B cell (primary cell): ENCODE results near the gene CCDC137.

ENCODE experiments used
- EZH2 ChIP-seq: IDR thresholded peaks from 2 replicates; pipeline ENCODE4 v1.6.1; 2012; ENCODE audit warnings: borderline replicate concordance, low read depth, mild to moderate bottlenecking, moderate library complexity, low read length; ENCODE audit not compliant: insufficient read depth, poor library complexity, severe bottlenecking
- TF ChIP-seq, protein P1 (sequence below): fragments of 200-600 bp; IDR thresholded peaks from one replicate; pipeline ENCODE4 v1.8.0; 2022; ENCODE audit warnings: antibody characterized with exemption, mild to moderate bottlenecking

GRCh38 chr17:81710514-81711308 is 44.2 kb downstream of the CCDC137 start:
- TF ChIP-seq, protein P1, sequence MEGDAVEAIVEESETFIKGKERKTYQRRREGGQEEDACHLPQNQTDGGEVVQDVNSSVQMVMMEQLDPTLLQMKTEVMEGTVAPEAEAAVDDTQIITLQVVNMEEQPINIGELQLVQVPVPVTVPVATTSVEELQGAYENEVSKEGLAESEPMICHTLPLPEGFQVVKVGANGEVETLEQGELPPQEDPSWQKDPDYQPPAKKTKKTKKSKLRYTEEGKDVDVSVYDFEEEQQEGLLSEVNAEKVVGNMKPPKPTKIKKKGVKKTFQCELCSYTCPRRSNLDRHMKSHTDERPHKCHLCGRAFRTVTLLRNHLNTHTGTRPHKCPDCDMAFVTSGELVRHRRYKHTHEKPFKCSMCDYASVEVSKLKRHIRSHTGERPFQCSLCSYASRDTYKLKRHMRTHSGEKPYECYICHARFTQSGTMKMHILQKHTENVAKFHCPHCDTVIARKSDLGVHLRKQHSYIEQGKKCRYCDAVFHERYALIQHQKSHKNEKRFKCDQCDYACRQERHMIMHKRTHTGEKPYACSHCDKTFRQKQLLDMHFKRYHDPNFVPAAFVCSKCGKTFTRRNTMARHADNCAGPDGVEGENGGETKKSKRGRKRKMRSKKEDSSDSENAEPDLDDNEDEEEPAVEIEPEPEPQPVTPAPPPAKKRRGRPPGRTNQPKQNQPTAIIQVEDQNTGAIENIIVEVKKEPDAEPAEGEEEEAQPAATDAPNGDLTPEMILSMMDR, result no peak
- no peak for TF ChIP-seq EZH2
